GM12875 (cell line): Measurements from ENCODE around the gene POLN.
"Not testable (repeated sequence)": the region's sequence is repeated elsewhere in the genome, so short reads cannot be mapped to it uniquely, and the experiment has no call there.

Experiments
- H3K4me3 ChIP-seq: one replicate; pipeline ENCODE4 v1.5.1; 2011; ENCODE audit warnings: low read depth, low read length, control low read depth
- TF ChIP-seq, protein P1 (sequence below): IDR thresholded peaks from 2 replicates; pipeline ENCODE4 v1.5.1; 2011; ENCODE audit warnings: low read depth, mild to moderate bottlenecking, control low read depth, inconsistent platforms, low read length, moderate library complexity, borderline replicate concordance; ENCODE audit not compliant: insufficient read depth

Gene POLN

DNA sequence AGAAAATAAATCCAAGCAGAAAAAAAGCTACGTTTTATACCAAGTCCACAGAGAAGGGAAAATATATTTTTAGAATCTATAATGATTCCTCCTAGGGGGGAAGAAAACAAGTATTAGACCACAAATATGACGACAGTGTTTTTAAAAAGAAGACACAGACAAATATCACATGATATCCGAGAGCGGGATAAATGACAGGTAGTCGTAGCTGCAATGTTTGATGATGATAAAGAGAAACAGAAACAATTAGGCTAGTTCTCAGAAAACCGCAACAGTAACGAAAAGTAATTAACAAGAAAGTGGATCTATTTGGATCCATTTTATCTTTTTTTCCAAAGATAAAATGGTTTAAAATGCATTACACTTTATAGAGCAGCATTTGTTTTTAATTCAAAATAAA, 918 bp downstream of the POLN start:
- TF ChIP-seq, protein P1, sequence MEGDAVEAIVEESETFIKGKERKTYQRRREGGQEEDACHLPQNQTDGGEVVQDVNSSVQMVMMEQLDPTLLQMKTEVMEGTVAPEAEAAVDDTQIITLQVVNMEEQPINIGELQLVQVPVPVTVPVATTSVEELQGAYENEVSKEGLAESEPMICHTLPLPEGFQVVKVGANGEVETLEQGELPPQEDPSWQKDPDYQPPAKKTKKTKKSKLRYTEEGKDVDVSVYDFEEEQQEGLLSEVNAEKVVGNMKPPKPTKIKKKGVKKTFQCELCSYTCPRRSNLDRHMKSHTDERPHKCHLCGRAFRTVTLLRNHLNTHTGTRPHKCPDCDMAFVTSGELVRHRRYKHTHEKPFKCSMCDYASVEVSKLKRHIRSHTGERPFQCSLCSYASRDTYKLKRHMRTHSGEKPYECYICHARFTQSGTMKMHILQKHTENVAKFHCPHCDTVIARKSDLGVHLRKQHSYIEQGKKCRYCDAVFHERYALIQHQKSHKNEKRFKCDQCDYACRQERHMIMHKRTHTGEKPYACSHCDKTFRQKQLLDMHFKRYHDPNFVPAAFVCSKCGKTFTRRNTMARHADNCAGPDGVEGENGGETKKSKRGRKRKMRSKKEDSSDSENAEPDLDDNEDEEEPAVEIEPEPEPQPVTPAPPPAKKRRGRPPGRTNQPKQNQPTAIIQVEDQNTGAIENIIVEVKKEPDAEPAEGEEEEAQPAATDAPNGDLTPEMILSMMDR = no peak

DNA sequence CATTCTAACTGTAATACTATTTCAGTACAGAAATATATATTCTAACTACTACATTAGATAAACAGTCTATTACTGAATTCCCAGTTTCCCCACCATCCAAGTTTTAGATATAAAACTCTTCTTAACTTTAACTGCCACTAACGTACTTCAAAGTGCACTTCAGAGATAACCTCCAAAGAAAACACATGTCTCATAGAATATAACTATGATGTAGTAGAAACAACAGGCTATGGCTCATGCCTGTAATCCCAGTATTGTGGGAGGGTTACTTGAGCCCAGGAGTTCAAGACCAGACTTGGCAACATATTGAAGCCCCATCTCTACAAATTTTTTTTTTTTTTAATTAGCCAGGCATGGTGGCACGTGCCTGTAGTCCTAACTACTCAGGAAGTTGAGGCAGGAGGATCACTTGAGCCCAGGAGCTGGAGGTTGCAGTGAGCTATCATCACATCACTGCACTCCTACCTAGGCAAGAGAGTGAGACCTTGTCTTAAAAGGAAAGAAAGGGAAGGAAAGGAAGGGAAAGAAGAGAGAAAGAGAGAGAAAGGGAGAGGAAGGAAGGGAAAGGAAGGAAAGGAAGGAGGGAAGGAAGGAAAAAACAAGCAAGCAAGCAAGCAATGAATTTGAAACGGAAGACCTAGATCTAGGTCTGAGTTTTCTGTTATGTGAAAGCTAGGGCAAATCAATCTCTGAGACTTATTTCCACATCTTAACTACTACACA, 4.8 kb downstream of the POLN start:
- TF ChIP-seq, protein P1 = no peak
- H3K4me3 ChIP-seq = no peak overlapping the region

More for the DNA sequence above, 918 bp downstream of the POLN start:
- H3K4me3 ChIP-seq = peak overlapping the region; percentile 100

DNA sequence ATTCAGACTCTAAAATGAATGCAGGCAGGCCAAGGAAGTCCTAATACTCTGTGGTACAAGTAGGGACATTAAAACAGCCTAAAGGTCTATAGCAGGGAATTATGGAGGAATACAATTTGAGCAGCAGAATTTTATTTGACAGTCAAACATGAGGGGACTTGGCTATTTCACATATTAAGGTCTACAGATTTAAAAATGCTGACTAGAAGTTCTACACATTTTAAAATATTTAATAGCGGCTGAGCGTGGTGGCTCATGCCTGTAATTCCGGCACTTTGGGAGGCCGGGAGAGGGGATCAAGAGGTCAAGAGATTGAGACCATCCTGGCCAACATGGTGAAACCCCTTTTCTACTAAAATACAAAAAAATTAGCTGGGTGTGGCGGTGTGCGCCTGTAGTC, 10.8 kb downstream of the POLN start:
- no peak overlapping the region for H3K4me3 ChIP-seq

DNA sequence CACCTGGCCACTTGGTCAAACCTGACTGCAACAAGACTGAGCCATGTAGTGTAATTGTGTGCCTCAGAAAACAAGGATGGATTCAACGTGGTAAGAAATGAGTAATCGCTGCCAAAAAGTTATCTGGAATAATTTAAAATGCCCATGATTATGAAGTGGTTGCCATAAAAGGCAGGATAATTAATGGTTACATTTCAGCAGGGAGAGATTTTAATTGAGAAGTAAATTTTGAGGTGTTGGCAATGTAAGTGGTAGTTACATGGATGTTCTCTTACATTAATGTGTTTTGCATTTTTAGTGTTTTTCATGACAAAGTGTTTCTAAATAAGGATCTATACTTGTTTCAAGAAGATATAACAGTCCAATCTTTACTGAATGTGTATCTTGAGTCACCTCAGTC, 15.7 kb downstream of the POLN start:
- H3K4me3 ChIP-seq = no peak overlapping the region
- TF ChIP-seq, protein P1 = no peak

More for the DNA sequence above, 10.8 kb downstream of the POLN start:
- TF ChIP-seq, protein P1 = no peak

DNA sequence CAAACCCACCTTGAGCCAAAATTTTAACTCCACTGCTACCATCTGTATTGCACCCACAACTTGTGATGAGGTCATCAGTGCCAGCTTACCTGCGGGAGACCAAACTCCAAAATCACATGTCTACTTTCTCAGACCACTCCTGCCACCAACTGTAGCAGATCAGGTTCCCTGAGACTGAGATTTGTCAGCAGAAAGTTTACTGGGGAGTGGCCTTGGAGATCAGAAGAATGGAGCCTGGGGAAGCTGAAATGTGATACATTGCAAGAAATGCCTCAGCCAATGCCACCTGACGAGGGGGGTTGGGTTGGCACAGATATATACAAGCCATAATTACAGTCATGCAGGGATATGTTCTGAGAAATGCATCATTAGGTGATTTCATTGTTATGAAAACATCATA, 19.1 kb downstream of the POLN start:
- H3K4me3 ChIP-seq = no peak overlapping the region
- TF ChIP-seq, protein P1 = no peak

DNA sequence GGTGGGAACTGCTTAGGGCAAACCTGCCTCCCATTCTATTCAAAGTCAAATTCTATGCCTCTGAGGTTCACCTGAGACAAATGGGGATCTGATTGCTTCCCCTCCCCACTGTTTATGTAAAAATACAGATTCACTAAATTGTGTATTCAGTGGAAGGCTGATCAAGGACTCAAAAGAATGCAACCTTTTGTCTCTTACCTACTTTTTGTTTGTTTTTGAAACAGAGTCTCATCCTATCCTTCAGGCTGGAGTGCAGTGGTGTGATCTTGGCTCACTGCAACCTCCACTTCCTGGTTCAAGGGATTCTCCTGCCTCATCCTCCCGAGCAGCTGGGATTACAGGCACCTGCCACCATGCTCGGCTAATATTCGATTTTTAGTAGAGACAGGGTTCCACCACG, 20.5 kb downstream of the POLN start:
- not testable (repeated sequence) for H3K4me3 ChIP-seq

DNA sequence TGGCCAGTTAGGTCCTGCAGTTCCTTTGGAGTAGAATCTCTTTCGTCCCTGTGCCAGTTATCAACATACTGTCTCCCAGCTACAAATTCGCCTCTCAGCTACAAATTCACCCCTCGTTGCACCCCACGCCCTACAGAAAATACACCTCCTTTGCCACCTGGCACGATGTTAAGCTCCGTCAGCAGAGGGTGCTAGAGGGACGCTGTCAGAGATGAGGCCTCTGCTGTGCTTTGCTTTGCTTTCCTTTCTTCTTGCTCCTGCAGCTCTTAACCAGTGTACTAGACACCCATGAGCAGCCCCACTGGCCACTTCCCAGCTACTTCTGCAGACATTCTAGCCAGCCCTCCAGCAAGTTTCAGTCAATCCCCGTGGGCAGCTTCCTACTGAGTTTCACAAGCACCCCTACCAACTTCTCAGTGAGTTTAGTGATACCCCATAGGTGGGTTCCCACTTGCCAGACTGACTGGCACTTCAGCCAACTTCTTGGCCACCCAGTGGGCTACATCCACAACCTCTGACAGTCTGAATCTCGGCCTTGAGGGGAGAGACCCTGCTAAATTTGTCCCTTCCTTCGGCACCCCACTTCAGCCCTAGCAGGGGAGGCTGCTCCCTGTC, 21.8 kb downstream of the POLN start:
- TF ChIP-seq, protein P1 = peak; percentile 93
- no peak overlapping the region for H3K4me3 ChIP-seq
